Breast epithelium (tissue), 3 donors: Measurements from ENCODE around the gene PHACTR1.

ENCODE experiments used
- CTCF ChIP-seq, 3 donors: fragments of 450-650 bp; IDR thresholded peaks; one replicate each; pipeline ENCODE4 v1.5.1; 2016 to 2017; ENCODE audit warnings: antibody characterized with exemption in 3 of 3, mild to moderate bottlenecking in 3 of 3, moderate library complexity in 3 of 3
- POLR2A ChIP-seq: fragments of 450-650 bp; IDR thresholded peaks from one replicate; pipeline ENCODE4 v1.6.1; 2016; ENCODE audit warnings: antibody characterized with exemption, mild to moderate bottlenecking, moderate library complexity

- TF ChIP-seq CTCF (IDR thresholded peaks at IDR 0.05) (no peak), POLR2A (no peak)
Observed at GRCh38 chr6:12845224-12846004, 128.8 kb downstream of the PHACTR1 start.
